Gastroesophageal sphincter (tissue), 3 donors: ENCODE results near the gene ACIN1.

Experiments
- EP300 ChIP-seq: sonication (generic); formaldehyde crosslinking; IDR thresholded peaks from one replicate; pipeline ENCODE4 v1.6.1; 2017; ENCODE audit warnings: antibody characterized with exemption, mild to moderate bottlenecking
- POLR2A ChIP-seq, 2 donors: fragments of 450-650 bp; IDR thresholded peaks; one replicate each; pipeline ENCODE4 v1.6.1; 2017; ENCODE audit warnings: antibody characterized with exemption in 2 of 2, mild to moderate bottlenecking in 2 of 2, moderate library complexity in 1 of 2
- POLR2AphosphoS5 ChIP-seq: sonication (generic); formaldehyde crosslinking; IDR thresholded peaks from one replicate; pipeline ENCODE4 v1.6.1; 2017; ENCODE audit warnings: antibody characterized with exemption
- TF ChIP-seq, protein P1 (sequence below), 4 experiments: fragments of 200-600 bp in 2 of 4; fragments of 450-650 bp in 2 of 4; sonication (generic) in 1 of 4; IDR thresholded peaks; one replicate each; pipeline ENCODE4 v1.5.1; 2017 to 2019; ENCODE audit warnings: antibody characterized with exemption in 4 of 4, mild to moderate bottlenecking in 2 of 4, moderate library complexity in 2 of 4

DNA sequence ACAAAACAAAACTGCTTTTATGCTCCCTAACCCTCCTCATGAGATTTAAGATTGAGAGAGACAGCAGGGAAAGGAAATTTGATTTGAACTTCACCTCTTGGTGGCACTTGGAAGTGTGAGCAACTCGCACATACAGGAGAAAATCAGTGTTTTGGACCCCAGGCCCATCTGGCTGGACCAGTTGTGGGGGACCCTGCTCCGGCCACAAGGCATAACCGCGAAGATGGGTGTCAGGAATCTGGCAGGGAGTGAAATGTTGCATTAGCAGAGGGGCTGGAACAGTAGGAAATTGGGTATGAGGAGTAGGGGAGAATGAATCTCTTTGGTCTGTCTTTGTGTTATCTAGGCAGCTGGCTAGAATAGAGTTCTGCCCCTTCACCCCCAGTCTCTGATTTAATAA is 8.6 kb upstream of the ACIN1 start:
- TF ChIP-seq POLR2A (IDR thresholded peaks at IDR 0.05) (no peak), EP300 (no peak), POLR2AphosphoS5 (no peak)
- TF ChIP-seq, protein P1, sequence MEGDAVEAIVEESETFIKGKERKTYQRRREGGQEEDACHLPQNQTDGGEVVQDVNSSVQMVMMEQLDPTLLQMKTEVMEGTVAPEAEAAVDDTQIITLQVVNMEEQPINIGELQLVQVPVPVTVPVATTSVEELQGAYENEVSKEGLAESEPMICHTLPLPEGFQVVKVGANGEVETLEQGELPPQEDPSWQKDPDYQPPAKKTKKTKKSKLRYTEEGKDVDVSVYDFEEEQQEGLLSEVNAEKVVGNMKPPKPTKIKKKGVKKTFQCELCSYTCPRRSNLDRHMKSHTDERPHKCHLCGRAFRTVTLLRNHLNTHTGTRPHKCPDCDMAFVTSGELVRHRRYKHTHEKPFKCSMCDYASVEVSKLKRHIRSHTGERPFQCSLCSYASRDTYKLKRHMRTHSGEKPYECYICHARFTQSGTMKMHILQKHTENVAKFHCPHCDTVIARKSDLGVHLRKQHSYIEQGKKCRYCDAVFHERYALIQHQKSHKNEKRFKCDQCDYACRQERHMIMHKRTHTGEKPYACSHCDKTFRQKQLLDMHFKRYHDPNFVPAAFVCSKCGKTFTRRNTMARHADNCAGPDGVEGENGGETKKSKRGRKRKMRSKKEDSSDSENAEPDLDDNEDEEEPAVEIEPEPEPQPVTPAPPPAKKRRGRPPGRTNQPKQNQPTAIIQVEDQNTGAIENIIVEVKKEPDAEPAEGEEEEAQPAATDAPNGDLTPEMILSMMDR (IDR thresholded peaks at IDR 0.05), result no peak
